Prostate gland (tissue), 2 donors: ENCODE measurements around the gene DDTL. TPM values are rescaled to one million over a fixed set of nuclear protein-coding genes. Genes with fewer than 3 reads are reported as not detected.

Experiments used
- DNase-seq: peaks from one replicate; pipeline ENCODE4 v3.0.0-alpha.2; 2019; ENCODE audit warnings: low spot score
- H3K27ac ChIP-seq, 2 donors: fragments of 200-600 bp; sonication (generic); 2 replicates each; pipeline ENCODE4 v1.5.1; 2017 to 2019
- H3K27me3 ChIP-seq: fragments of 200-600 bp; sonication (generic); replicated peaks from 2 replicates; pipeline ENCODE4 v1.5.1; 2019; ENCODE audit not compliant: insufficient read depth
- H3K36me3 ChIP-seq, 2 donors: fragments of 200-600 bp; sonication (generic); 1 replicate in 1 of 2; 2 replicates in 1 of 2; pipeline versions ENCODE4 v1.5.1 to v1.8.1; 2017 to 2019
- H3K4me1 ChIP-seq: fragments of 200-600 bp; sonication (generic); replicated peaks from 2 replicates; pipeline ENCODE4 v1.5.1; 2019
- H3K4me3 ChIP-seq, 2 donors: fragments of 200-600 bp; sonication (generic); 2 replicates each; pipeline ENCODE4 v1.5.1; 2017 to 2019
- H3K9me3 ChIP-seq: fragments of 200-600 bp; sonication (generic); 2 replicates; pipeline ENCODE4 v1.5.1; 2017
- POLR2A ChIP-seq: fragments of 450-650 bp; IDR thresholded peaks from one replicate; pipeline ENCODE4 v1.6.1; 2016; ENCODE audit warnings: antibody characterized with exemption, mild to moderate bottlenecking
- POLR2AphosphoS5 ChIP-seq: sonication (generic); formaldehyde crosslinking; IDR thresholded peaks from one replicate; pipeline ENCODE4 v1.6.1; 2017; ENCODE audit warnings: antibody characterized with exemption
- WGBS: methylation state at CpG from one replicate; pipeline ENCODE4 v1.1.5; 2018; 5-methylcytosine and 5-hydroxymethylcytosine counted together
- intact Hi-C: fragments of 100-400 bp; cut with DNase I; formaldehyde crosslinking; loops from one replicate; pipeline ENCODE4 v1.14.2; 2022
- total RNA-seq, 2 donors: library from RNA; depleted of rRNA; stranded (reverse); fragments of >200 nt; gene quantifications; one replicate each; pipeline ENCODE4 v1.1.0, GENCODE V29; 2016
- TF ChIP-seq, protein P1 (sequence below), 4 experiments: fragments of 200-600 bp in 2 of 4; fragments of 450-650 bp in 2 of 4; sonication (generic) in 2 of 4; IDR thresholded peaks; 1 replicate in 3 of 4; 2 replicates in 1 of 4; pipeline ENCODE4 v1.5.1; 2016 to 2019; ENCODE audit warnings: antibody characterized with exemption in 4 of 4, mild to moderate bottlenecking in 2 of 4, moderate library complexity in 2 of 4

DDTL gene
- total RNA-seq, 2 donors from 2014 or later: 2.2 TPM; not detected in 1

DNA sequence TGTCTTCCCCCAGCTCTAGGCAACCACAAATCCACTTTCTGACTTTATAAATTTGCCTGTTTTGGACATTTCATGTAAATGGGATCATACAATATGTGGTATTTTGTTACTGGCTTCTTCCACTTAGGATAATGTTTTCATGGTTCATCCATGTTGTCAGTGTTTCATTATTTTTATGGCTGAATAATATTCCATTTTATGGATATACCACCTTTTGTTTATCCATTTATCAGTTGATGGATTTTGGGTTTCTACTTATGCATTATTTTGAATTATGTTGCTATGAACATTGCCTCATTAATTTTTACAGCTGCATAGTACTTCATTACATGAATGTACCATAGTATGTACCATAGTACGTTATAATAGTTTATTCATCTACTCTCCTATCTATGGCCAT is 49.5 kb downstream of the DDTL start:
- DNase-seq: no peak
- Histone ChIP-seq H3K4me3 (no peak overlapping the region), H3K4me1 (no peaks in the 10 kb centered on the region), H3K27me3 (no peaks in the 10 kb centered on the region), H3K27ac (no peak overlapping the region), H3K9me3 (no peaks in the 10 kb centered on the region), H3K36me3 (no peaks in the 10 kb centered on the region)
- no peak for TF ChIP-seq POLR2AphosphoS5
- TF ChIP-seq, protein P1, sequence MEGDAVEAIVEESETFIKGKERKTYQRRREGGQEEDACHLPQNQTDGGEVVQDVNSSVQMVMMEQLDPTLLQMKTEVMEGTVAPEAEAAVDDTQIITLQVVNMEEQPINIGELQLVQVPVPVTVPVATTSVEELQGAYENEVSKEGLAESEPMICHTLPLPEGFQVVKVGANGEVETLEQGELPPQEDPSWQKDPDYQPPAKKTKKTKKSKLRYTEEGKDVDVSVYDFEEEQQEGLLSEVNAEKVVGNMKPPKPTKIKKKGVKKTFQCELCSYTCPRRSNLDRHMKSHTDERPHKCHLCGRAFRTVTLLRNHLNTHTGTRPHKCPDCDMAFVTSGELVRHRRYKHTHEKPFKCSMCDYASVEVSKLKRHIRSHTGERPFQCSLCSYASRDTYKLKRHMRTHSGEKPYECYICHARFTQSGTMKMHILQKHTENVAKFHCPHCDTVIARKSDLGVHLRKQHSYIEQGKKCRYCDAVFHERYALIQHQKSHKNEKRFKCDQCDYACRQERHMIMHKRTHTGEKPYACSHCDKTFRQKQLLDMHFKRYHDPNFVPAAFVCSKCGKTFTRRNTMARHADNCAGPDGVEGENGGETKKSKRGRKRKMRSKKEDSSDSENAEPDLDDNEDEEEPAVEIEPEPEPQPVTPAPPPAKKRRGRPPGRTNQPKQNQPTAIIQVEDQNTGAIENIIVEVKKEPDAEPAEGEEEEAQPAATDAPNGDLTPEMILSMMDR (IDR thresholded peaks at IDR 0.05): no peak
- no peak for TF ChIP-seq POLR2A
- intact Hi-C loops: no loop called here
- WGBS: 97% methylated on average over 1 of the region's 1 CpG

GRCh38 chr22:24021304-24021703 is 54.6 kb downstream of the DDTL start:
- Histone ChIP-seq H3K27ac (no peak overlapping the region), H3K27me3 (no peaks in the 10 kb centered on the region), H3K4me3 (no peak overlapping the region), H3K9me3 (no peaks in the 10 kb centered on the region), H3K36me3 (no peaks in the 10 kb centered on the region), H3K4me1 (no peaks in the 10 kb centered on the region)
- no peak for DNase-seq
- TF ChIP-seq POLR2AphosphoS5 (no peak), POLR2A (no peak)
- TF ChIP-seq, protein P1 (IDR thresholded peaks at IDR 0.05): no peak
- intact Hi-C loops: no loop called here
- 98% methylated on average over 3 of the region's 3 CpGs for WGBS

Other genes starting within 250 kb of the DDTL start
- 1 to 10 TPM; 5.2 to 8.1 TPM for gene ZNF70, start 215.8 kb upstream of the DDTL start, total RNA-seq
- gene VPREB3, start 212.5 kb upstream of the DDTL start, total RNA-seq: not detected
- not detected for gene C22orf15, start 203.9 kb upstream of the DDTL start, total RNA-seq
- 10 to 100 TPM; 17.3 to 59.3 TPM for gene CHCHD10, start 198.9 kb upstream of the DDTL start, total RNA-seq
- gene MMP11, start 194.0 kb upstream of the DDTL start, total RNA-seq: 10 to 100 TPM in 1 of 2 donors, 1 to 10 TPM in 1; 6.3 to 26.6 TPM
- 100 to 1,000 TPM in 1 of 2 donors, 10 to 100 TPM in 1; 77.2 to 136 TPM for gene SMARCB1, start 179.9 kb upstream of the DDTL start, total RNA-seq
- 1 to 10 TPM in 1 of 2 donors, not detected in 1; 6.9 TPM for gene DERL3, start 127.9 kb upstream of the DDTL start, total RNA-seq
- gene SLC2A11, start 109.0 kb upstream of the DDTL start, total RNA-seq: 10 to 100 TPM; 15.1 to 27.0 TPM
- 100 to 1,000 TPM; 501 to 587 TPM for gene MIF, start 72.5 kb upstream of the DDTL start, total RNA-seq
- gene GSTT2B, start 5.7 kb upstream of the DDTL start, total RNA-seq: 10 to 100 TPM in 1 of 2 donors, 1 to 10 TPM in 1; 3.9 to 16.2 TPM
- 100 to 1,000 TPM; 131 to 285 TPM for gene DDT, start 7.6 kb downstream of the DDTL start, total RNA-seq
- not detected for gene GSTT2, start 13.2 kb downstream of the DDTL start, total RNA-seq
- under 1 TPM in 1 of 2 donors, not detected in 1; 0.80 TPM for gene GSTT4, start 38.6 kb downstream of the DDTL start, total RNA-seq
- 10 to 100 TPM; 41.1 to 85.8 TPM for gene CABIN1, start 44.4 kb downstream of the DDTL start, total RNA-seq
- 1 to 10 TPM; 7.8 to 9.3 TPM for gene SUSD2, start 214.6 kb downstream of the DDTL start, total RNA-seq